NB4 (cell line): ENCODE measurements around the gene BORCS5.

Experiments used
- CTCF ChIP-seq: IDR thresholded peaks from one replicate; pipeline ENCODE4 v1.5.1; 2012; ENCODE audit warnings: low read depth, low read length
- MYC ChIP-seq: IDR thresholded peaks from 2 replicates; pipeline ENCODE4 v1.6.1; 2011; ENCODE audit warnings: low read depth, low read length
- POLR2A ChIP-seq: IDR thresholded peaks from 2 replicates; pipeline ENCODE4 v1.6.1; 2011; ENCODE audit warnings: mild to moderate bottlenecking; ENCODE audit not compliant: insufficient read length; ENCODE audit errors: extremely low read depth

DNA sequence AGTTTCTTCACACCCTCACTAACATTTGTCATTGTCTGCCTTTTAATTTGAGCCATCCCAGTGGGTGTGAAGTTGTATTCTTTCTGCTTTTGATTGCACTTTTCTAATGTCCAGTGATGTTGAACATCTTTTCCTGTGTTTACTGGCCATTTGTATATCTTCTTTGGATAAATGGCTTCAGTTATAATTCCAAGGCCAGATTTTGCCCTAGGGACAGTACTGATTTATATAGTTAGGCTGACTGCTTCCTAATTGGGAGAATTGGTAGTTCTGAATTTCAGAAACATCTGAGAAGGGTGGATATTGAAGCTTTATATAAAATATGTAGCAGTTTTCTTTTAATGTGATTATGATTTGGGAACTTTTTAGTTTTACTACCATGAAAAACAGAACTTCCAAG, 97.4 kb downstream of the BORCS5 start:
- TF ChIP-seq CTCF (no peak), MYC (no peak), POLR2A (no peak)
